K562 (cell line): ENCODE measurements around the gene GPR85. TPM values are rescaled to one million over a fixed set of nuclear protein-coding genes. Genes with fewer than 3 reads are reported as not detected.
"Not testable (repeated sequence)": the region's sequence is repeated elsewhere in the genome, so short reads cannot be mapped to it uniquely, and the experiment has no call there.

ENCODE experiments used
- ATAC-seq: fragments of 200-7000 bp; cut with Tn5 transposase; 3 replicates; pipeline ENCODE4 v1.9.1; 2020; ENCODE audit warnings: moderate library complexity
- BruUV-seq: library from RNA; stranded (reverse); fragments of 400-500 nt; replicated peaks from 2 replicates; lab custom pipeline; 2021; lab: Mats Ljungman, UMichigan
- CTCF ChIA-PET: fragments of 300-600 bp; formaldehyde crosslinking; extraction: SDS; loops from one replicate; lab custom pipeline; 2021; ENCODE audit warnings: low intra/inter-chr PET ratio; lab: Yijun Ruan, JAX
- POLR2A ChIA-PET: fragments of 300-600, 350-650 bp; sonication (Branson Sonifier 250); formaldehyde crosslinking; extraction: SDS; loops from one replicate; lab custom pipeline; 2021; ENCODE audit warnings: antibody characterized with exemption, inconsistent platforms; lab: Yijun Ruan, JAX
- DNase-seq, 4 experiments: peaks; one replicate each; pipeline versions ENCODE4 v3.0.0 to v3.0.0-alpha.2; 2011 to 2018; ENCODE audit warnings: low spot score in 3 of 4, mixed read lengths in 3 of 4; ENCODE audit errors: extremely low read depth in 1 of 4
- FAIRE-seq: peaks from 2 replicates; lab custom pipeline; 2011; peaks lifted over from hg19 to GRCh38; lab: Jason Lieb, UNC
- H2AFZ ChIP-seq: 2 replicates; pipeline ENCODE4 v1.6.0; 2011; ENCODE audit warnings: low read depth, low read length, control low read depth, inconsistent platforms
- H3K27ac ChIP-seq: fragments of 200-600 bp; 3 replicates; pipeline ENCODE4 v1.8.0; 2011; ENCODE audit warnings: low read depth, mild to moderate bottlenecking, control low read depth, inconsistent platforms, low read length, moderate library complexity, mixed read lengths; ENCODE audit errors: extremely low read depth
- H3K27me3 ChIP-seq, 2 experiments: fragments of 300-600 bp in 1 of 2; 2 replicates in 1 of 2; 3 replicates in 1 of 2; pipeline versions ENCODE4 v1.6.0 to v1.8.0; 2011; ENCODE audit warnings: inconsistent platforms in 2 of 2, low read length in 2 of 2, mild to moderate bottlenecking in 1 of 2, mixed read lengths in 1 of 2, moderate library complexity in 1 of 2; ENCODE audit not compliant: control insufficient read depth in 2 of 2, insufficient read depth in 2 of 2
- H3K36me3 ChIP-seq: fragments of 300-600 bp; 3 replicates; pipeline ENCODE4 v1.8.0; 2011; ENCODE audit warnings: mild to moderate bottlenecking, low read length, inconsistent platforms; ENCODE audit not compliant: control insufficient read depth, insufficient read depth
- H3K4me1 ChIP-seq, 2 experiments: fragments of 200-600 bp in 1 of 2; replicated peaks in 1 of 2; 2 replicates in 1 of 2; 3 replicates in 1 of 2; pipeline versions ENCODE4 v1.5.1 to v1.8.0; 2011; ENCODE audit warnings: inconsistent platforms in 2 of 2, low read length in 2 of 2, mild to moderate bottlenecking in 1 of 2, mixed read lengths in 1 of 2, moderate library complexity in 1 of 2; ENCODE audit not compliant: control insufficient read depth in 2 of 2, insufficient read depth in 2 of 2
- H3K4me2 ChIP-seq: 2 replicates; pipeline ENCODE4 v1.6.1; 2011; ENCODE audit warnings: low read length, control low read depth, inconsistent platforms, mixed read lengths; ENCODE audit not compliant: insufficient read depth
- H3K4me3 ChIP-seq: fragments of 200-600 bp; sonication (generic), shearing (Covaris generic); 2 replicates; pipeline ENCODE4 v1.5.1; 2016; ENCODE audit warnings: control low read depth, inconsistent platforms
- H3K79me2 ChIP-seq: fragments of 200-600 bp; 3 replicates; pipeline ENCODE4 v1.8.0; 2011; ENCODE audit warnings: low read length, inconsistent platforms; ENCODE audit not compliant: control insufficient read depth, insufficient read depth
- H3K9ac ChIP-seq, 2 experiments: 2 replicates each; pipeline versions ENCODE4 v1.6.0 to v1.6.1; 2011; ENCODE audit warnings: low read depth in 2 of 2, low read length in 2 of 2, control low read depth in 1 of 2, inconsistent platforms in 1 of 2, mild to moderate bottlenecking in 1 of 2, mixed read lengths in 1 of 2; ENCODE audit not compliant: insufficient read depth in 1 of 2
- H3K9me1 ChIP-seq: one replicate; pipeline ENCODE4 v1.6.0; 2011; ENCODE audit warnings: inconsistent platforms, mild to moderate bottlenecking, low read length, moderate library complexity; ENCODE audit not compliant: control insufficient read depth, insufficient read depth
- H3K9me3 ChIP-seq: replicated peaks from 2 replicates; pipeline ENCODE4 v1.5.1; 2011; ENCODE audit warnings: low read depth, low read length, inconsistent platforms; ENCODE audit not compliant: control insufficient read depth, insufficient read depth
- H4K20me1 ChIP-seq: replicated peaks from 2 replicates; pipeline ENCODE4 v1.6.1; 2011; ENCODE audit warnings: low read length, inconsistent platforms, mixed read lengths; ENCODE audit not compliant: control insufficient read depth, insufficient read depth
- ATF3 ChIP-seq, 2 experiments: fragments of 450-650 bp in 1 of 2; sonication (generic) in 1 of 2; formaldehyde crosslinking in 1 of 2; IDR thresholded peaks in 1 of 2; conservative IDR thresholded peaks in 1 of 2; 2 replicates each; pipeline versions ENCODE4 v1.6.1 to v1.8.1; 2016 to 2023; ENCODE audit warnings: mild to moderate bottlenecking in 2 of 2, moderate library complexity in 2 of 2, inconsistent platforms in 1 of 2, missing genetic modification reagents in 1 of 2
- ATF4 ChIP-seq: fragments of 450-650 bp; formaldehyde crosslinking; IDR thresholded peaks from 2 replicates; pipeline ENCODE4 v1.4.0; 2022; ENCODE audit warnings: mild to moderate bottlenecking, moderate library complexity
- ATF7 ChIP-seq: fragments of 450-650 bp; IDR thresholded peaks from 2 replicates; pipeline ENCODE4 v1.7.1; 2014; ENCODE audit warnings: mild to moderate bottlenecking, moderate library complexity
- CEBPB ChIP-seq: fragments of 450-650 bp; IDR thresholded peaks from 2 replicates; pipeline ENCODE4 v1.6.1; 2016; ENCODE audit warnings: missing genetic modification characterization, missing compliant biosample characterization
- CEBPG ChIP-seq, 3 experiments: fragments of 200-800 bp in 1 of 3; sonication (Bioruptor generic) in 1 of 3; sonication (generic) in 1 of 3; formaldehyde crosslinking in 1 of 3; IDR thresholded peaks in 2 of 3; conservative IDR thresholded peaks in 1 of 3; 2 replicates each; pipeline versions ENCODE4 v1.6.1 to v1.8.0; 2016 to 2022; ENCODE audit warnings: missing compliant biosample characterization in 2 of 3, missing genetic modification characterization in 2 of 3, mild to moderate bottlenecking in 1 of 3, missing genetic modification reagents in 1 of 3
- EP400 ChIP-seq: fragments of 450-650 bp; IDR thresholded peaks from 2 replicates; pipeline ENCODE4 v1.6.1; 2017; ENCODE audit warnings: antibody characterized with exemption, mild to moderate bottlenecking, moderate library complexity
- JUN ChIP-seq, 2 experiments: sonication (generic) in 1 of 2; formaldehyde crosslinking in 1 of 2; IDR thresholded peaks; 2 replicates each; pipeline versions ENCODE4 v1.6.1 to v1.8.0; 2012 to 2022; ENCODE audit warnings: borderline replicate concordance in 2 of 2, mild to moderate bottlenecking in 2 of 2, improper control_type of control experiment in 1 of 2, low read depth in 1 of 2, low read length in 1 of 2, missing genetic modification reagents in 1 of 2
- JUND ChIP-seq, 2 experiments: IDR thresholded peaks; 2 replicates in 1 of 2; 3 replicates in 1 of 2; pipeline ENCODE4 v1.6.1; 2011; ENCODE audit warnings: borderline replicate concordance in 2 of 2, low read depth in 2 of 2, low read length in 2 of 2, improper control_type of control experiment in 1 of 2, missing biosample characterization in 1 of 2, missing genetic modification characterization in 1 of 2, missing genetic modification reagents in 1 of 2
- L3MBTL2 ChIP-seq: fragments of 450-650 bp; IDR thresholded peaks from 2 replicates; pipeline ENCODE4 v1.6.1; 2016; ENCODE audit warnings: mild to moderate bottlenecking, moderate library complexity
- WGBS: fragments of 100-300 bp; shearing (Covaris generic); methylation state at CpG from one replicate; pipeline ENCODE4 v1.1.6; 2016; ENCODE audit warnings: low coverage, mixed read lengths; ENCODE audit not compliant: insufficient coverage; ENCODE audit errors: missing lambda C conversion rate; 5-methylcytosine and 5-hydroxymethylcytosine counted together
- in situ Hi-C: fragments of 300-500 bp; cut with MboI; formaldehyde crosslinking; loops from 4 replicates; pipeline ENCODE4 v1.15.0; 2018; ENCODE audit warnings: inconsistent platforms, mixed read lengths
- intact Hi-C: fragments of 100-400 bp; cut with micrococcal nuclease; formaldehyde crosslinking; loops from 2 replicates; pipeline ENCODE4 v1.14.2; 2022
- polyA plus RNA-seq, 8 experiments: library from polyadenylated mRNA; depleted of rRNA in 4 of 8; stranded (reverse) in 5 of 8; unstranded in 3 of 8; fragments of >200 nt; fragmentation: Nextera tagmentation in 2 of 8; fragmentation: Illumina TruSeq in 1 of 8; extraction: Ambion mirVana in 2 of 8; extraction: Trizol in 1 of 8; gene quantifications; 2 replicates each; pipeline versions ENCODE4 v1.2.1 to v1.2.3, GENCODE V29; 2011 to 2014; ENCODE audit warnings: inconsistent platforms in 1 of 8, missing spikeins in 1 of 8
- total RNA-seq, 7 experiments: library from RNA; depleted of rRNA in 6 of 7; stranded (reverse); fragments of >200 nt in 6 of 7; fragmentation: Illumina TruSeq in 2 of 7; extraction: Trizol in 2 of 7; gene quantifications; 2 replicates each; pipeline versions ENCODE4 v1.2.1 to v1.2.3, GENCODE V29; 2011 to 2021; ENCODE audit warnings: low replicate concordance in 1 of 7
- TF ChIP-seq, protein P1 (sequence below): fragments of 450-650 bp; formaldehyde crosslinking; IDR thresholded peaks from 2 replicates; pipeline ENCODE4 v1.4.0; 2020; ENCODE audit warnings: mild to moderate bottlenecking

Gene GPR85
- total and polyA plus RNA-seq, 9 of the 15 experiments (the other 6 are each of a cell fraction or from before 2014, with no cell fraction given) = 2.9 to 18.2 (median 4.0) TPM

DNA sequence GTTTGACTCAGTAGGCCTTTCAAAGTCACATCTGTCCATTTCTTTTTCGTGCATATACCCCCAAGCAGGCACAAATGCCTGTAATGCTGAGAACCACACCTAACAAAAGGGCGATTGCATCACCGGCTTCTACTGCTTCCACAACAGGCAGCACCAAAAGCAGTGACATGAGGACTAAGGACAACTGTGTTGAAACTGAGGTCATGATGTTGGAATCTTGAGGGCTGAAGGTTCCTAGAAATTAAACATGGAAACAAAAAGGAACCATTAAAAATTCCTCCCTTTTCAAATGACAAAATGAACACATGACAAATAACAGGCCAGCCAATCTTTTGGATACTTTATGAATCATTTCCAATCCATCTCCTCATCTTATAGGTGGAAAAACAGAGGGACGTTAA, 30.7 kb upstream of the GPR85 start:
- TSS peak; percentile 54 for BruUV-seq
- Histone ChIP-seq H3K4me2 (peak overlapping the region; percentile 85), H3K9ac (peak overlapping the region in 1 of 2 experiments; percentile 83; a peak in 3 of 4 replicates), H3K27ac (peak overlapping the region; percentile 75), H3K4me1 (peaks cover 0 to 23% of the 10 kb centered on the region in 2 experiments; a peak in 3 of 5 replicates), H3K36me3 (peaks cover 40% of the 10 kb centered on the region), H3K79me2 (peaks cover 14% of the 10 kb centered on the region), H2AFZ (0 out of 2 replicates have a peak overlapping the region, but pooled peaks have one; percentile 92), H3K4me3 (peak overlapping the region; percentile 59)
- H3K9me3 ChIP-seq; POLR2A ChIA-PET; H4K20me1 ChIP-seq; FAIRE-seq; H3K27me3 ChIP-seq; in situ Hi-C loops; CTCF ChIA-PET; H3K9me1 ChIP-seq; TF ChIP-seq JUN (CRISPR knock-in tag; IDR thresholded peaks at IDR 0.05; ENCODE audit: borderline replicate concordance); JUND (tag; IDR thresholded peaks at IDR 0.05; ENCODE audit: borderline replicate concordance, low read depth, low read length): not testable (repeated sequence)
- peak; percentile 44; the same call in 1 of the 2 replicates for TF ChIP-seq L3MBTL2
- TF ChIP-seq ATF4 (CRISPR knock-in tag) = peak; percentile 33; the same call in 1 of the 2 replicates
- TF ChIP-seq ATF7 = peak; percentile 63; the same call in 1 of the 2 replicates
- TF ChIP-seq EP400 = peak; percentile 34; the same call in 1 of the 2 replicates
- TF ChIP-seq, protein P1, sequence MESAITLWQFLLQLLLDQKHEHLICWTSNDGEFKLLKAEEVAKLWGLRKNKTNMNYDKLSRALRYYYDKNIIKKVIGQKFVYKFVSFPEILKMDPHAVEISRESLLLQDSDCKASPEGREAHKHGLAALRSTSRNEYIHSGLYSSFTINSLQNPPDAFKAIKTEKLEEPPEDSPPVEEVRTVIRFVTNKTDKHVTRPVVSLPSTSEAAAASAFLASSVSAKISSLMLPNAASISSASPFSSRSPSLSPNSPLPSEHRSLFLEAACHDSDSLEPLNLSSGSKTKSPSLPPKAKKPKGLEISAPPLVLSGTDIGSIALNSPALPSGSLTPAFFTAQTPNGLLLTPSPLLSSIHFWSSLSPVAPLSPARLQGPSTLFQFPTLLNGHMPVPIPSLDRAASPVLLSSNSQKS (CRISPR knock-in tag) = 0 out of 2 replicates have a peak, but pooled peaks have one; percentile 11
- peak; percentile 90 for TF ChIP-seq CEBPG (CRISPR knock-in tag; IDR thresholded peaks at IDR 0.05)
- peak; percentile 91 to 92 for TF ChIP-seq CEBPG (tag; conservative IDR thresholded peaks at IDR 0.05 in 1 of 2, IDR thresholded peaks at IDR 0.05 in 1 of 2)
- TF ChIP-seq ATF3 (IDR thresholded peaks at IDR 0.05) = peak; percentile 97
- 0 out of 2 replicates have a peak, but pooled peaks have one; percentile 45 for TF ChIP-seq ATF3 (CRISPR knock-in tag; conservative IDR thresholded peaks at IDR 0.05)
- TF ChIP-seq JUN (IDR thresholded peaks at IDR 0.05; ENCODE audit: borderline replicate concordance, low read depth, low read length) = 0 out of 2 replicates have a peak, but pooled peaks have one; percentile 32
- TF ChIP-seq JUND (IDR thresholded peaks at IDR 0.05; ENCODE audit: borderline replicate concordance, low read depth, low read length) = 0 out of 2 replicates have a peak, but pooled peaks have one; percentile 30
- TF ChIP-seq CEBPB (tag) = peak; percentile 95
- 17% methylated on average over 4 of the region's 4 CpGs for WGBS
- intact Hi-C loops = loop anchor here (10.0 kb wide), 1 partner anchor 333 kb away; no protein-coding TSS in a partner anchor
- DNase-seq = peak in 1 of 4 experiments; percentile 64
- peak; percentile 40 for ATAC-seq
